B cell (primary cell): ENCODE results near the gene FAM53A. TPM values are rescaled to one million over a fixed set of nuclear protein-coding genes. Genes with fewer than 3 reads are reported as not detected.

Experiments used
- ATAC-seq: fragments of 200-7000 bp; cut with Tn5 transposase; one replicate; pipeline ENCODE4 v1.10.0; 2021; ENCODE audit warnings: low read depth, mild to moderate bottlenecking, moderate number of reproducible peaks, moderate library complexity
- CTCF ChIA-PET: fragments of 350-600 bp; sonication (Branson Sonifier 250); formaldehyde crosslinking; loops from one replicate; lab custom pipeline; 2021; ENCODE audit warnings: antibody characterized with exemption, inconsistent platforms; lab: Charles Lee
- POLR2A ChIA-PET: fragments of 350-600 bp; sonication (Branson Sonifier 250); formaldehyde crosslinking; loops from one replicate; lab custom pipeline; 2021; ENCODE audit warnings: antibody characterized with exemption; lab: Charles Lee
- DNase-seq: peaks from one replicate; pipeline ENCODE4 v3.0.0; 2013
- H2AFZ ChIP-seq: 2 replicates; pipeline ENCODE4 v1.6.1; 2012; ENCODE audit warnings: mild to moderate bottlenecking, low read depth, low read length; ENCODE audit not compliant: insufficient read depth, poor library complexity, severe bottlenecking
- H3K27ac ChIP-seq, 2 donors: 1 replicate in 1 of 2; 2 replicates in 1 of 2; pipeline ENCODE4 v1.5.1; 2012 to 2013; ENCODE audit warnings: low read length in 2 of 2, mild to moderate bottlenecking in 2 of 2, moderate library complexity in 1 of 2
- H3K27me3 ChIP-seq, 4 experiments: fragments of 200-600 bp in 1 of 4; sonication (generic) in 1 of 4; replicated peaks in 1 of 4; 1 replicate in 2 of 4; 2 replicates in 2 of 4; pipeline versions ENCODE4 v1.6.1 to v1.7.0; 2013 to 2016; ENCODE audit warnings: low read length in 3 of 4, mild to moderate bottlenecking in 2 of 4, mixed read lengths in 1 of 4, moderate library complexity in 1 of 4; ENCODE audit not compliant: insufficient read depth in 4 of 4, control insufficient read depth in 3 of 4; ENCODE audit errors: control extremely low read depth in 1 of 4
- H3K36me3 ChIP-seq, 2 experiments: replicated peaks in 1 of 2; 1 replicate in 1 of 2; 2 replicates in 1 of 2; pipeline versions ENCODE4 v1.6.1 to v1.7.1; 2013; ENCODE audit warnings: low read length in 1 of 2; ENCODE audit not compliant: insufficient read depth in 2 of 2, control insufficient read depth in 1 of 2; ENCODE audit errors: control extremely low read depth in 1 of 2, extremely low read depth in 1 of 2
- H3K4me1 ChIP-seq, 2 donors: fragments of 200-600 bp in 1 of 2; sonication (generic) in 1 of 2; 1 replicate in 1 of 2; 2 replicates in 1 of 2; pipeline versions ENCODE4 v1.5.1 to v1.6.1; 2013 to 2017; ENCODE audit warnings: low read length in 2 of 2; ENCODE audit not compliant: control insufficient read depth in 2 of 2, insufficient read depth in 2 of 2
- H3K4me2 ChIP-seq: replicated peaks from 2 replicates; pipeline ENCODE3; 2012; ENCODE audit warnings: mild to moderate bottlenecking, low read depth, low read length; ENCODE audit not compliant: poor library complexity, severe bottlenecking
- H3K4me3 ChIP-seq, 5 experiments: fragments of 200-600 bp in 1 of 5; sonication (generic) in 1 of 5; 1 replicate in 3 of 5; 2 replicates in 2 of 5; pipeline versions ENCODE4 v1.5.1 to v1.7.0; 2011 to 2016; ENCODE audit warnings: low read length in 4 of 5, mild to moderate bottlenecking in 4 of 5, low read depth in 2 of 5, control low read depth in 1 of 5, moderate library complexity in 1 of 5; ENCODE audit not compliant: insufficient read depth in 1 of 5; ENCODE audit errors: control extremely low read depth in 1 of 5, extremely low read depth in 1 of 5
- H3K79me2 ChIP-seq: fragments of 200-600 bp; sonication (generic); one replicate; pipeline ENCODE4 v1.6.0; 2016; ENCODE audit warnings: low read length; ENCODE audit not compliant: control insufficient read depth, insufficient read depth
- H3K9ac ChIP-seq: fragments of 200-600 bp; sonication (generic); 2 replicates; pipeline ENCODE4 v1.6.1; 2017; ENCODE audit warnings: mild to moderate bottlenecking, low read length, moderate library complexity
- H3K9me3 ChIP-seq, 3 donors: one replicate each; pipeline versions ENCODE4 v1.6.1 to v1.7.1; 2013; ENCODE audit warnings: low read length in 2 of 3; ENCODE audit not compliant: control insufficient read depth in 2 of 3, insufficient read depth in 1 of 3; ENCODE audit errors: control extremely low read depth in 1 of 3
- H4K20me1 ChIP-seq: 2 replicates; pipeline ENCODE4 v1.6.0; 2012; ENCODE audit warnings: mild to moderate bottlenecking, low read length; ENCODE audit not compliant: insufficient read depth, control insufficient read depth, poor library complexity, severe bottlenecking
- H3K27ac Mint-ChIP-seq: one replicate; pipeline ENCODE4 v1.8.0; 2021; ENCODE audit warnings: mixed read lengths
- H3K27me3 Mint-ChIP-seq: one replicate; pipeline ENCODE4 v1.8.0; 2021; ENCODE audit warnings: mixed read lengths
- H3K4me1 Mint-ChIP-seq: one replicate; pipeline ENCODE4 v1.8.0; 2021; ENCODE audit warnings: mixed read lengths
- H3K4me3 Mint-ChIP-seq: one replicate; pipeline ENCODE4 v1.8.0; 2021; ENCODE audit warnings: mixed read lengths
- H3K9me3 Mint-ChIP-seq: one replicate; pipeline ENCODE4 v1.8.0; 2022; ENCODE audit warnings: mixed read lengths; ENCODE audit not compliant: insufficient read depth
- CTCF ChIP-seq: fragments of 200-600 bp; IDR thresholded peaks from one replicate; pipeline ENCODE4 v1.8.0; 2022; ENCODE audit warnings: antibody characterized with exemption, mild to moderate bottlenecking
- EZH2 ChIP-seq: IDR thresholded peaks from 2 replicates; pipeline ENCODE4 v1.6.1; 2012; ENCODE audit warnings: borderline replicate concordance, low read depth, mild to moderate bottlenecking, moderate library complexity, low read length; ENCODE audit not compliant: insufficient read depth, poor library complexity, severe bottlenecking
- WGBS: methylation state at CpG from one replicate; pipeline ENCODE4 v1.1.5; 2013; ENCODE audit warnings: missing lambda C conversion rate; ENCODE audit not compliant: insufficient coverage; 5-methylcytosine and 5-hydroxymethylcytosine counted together
- intact Hi-C: fragments of 100-400 bp; cut with micrococcal nuclease; formaldehyde crosslinking; loops from one replicate; pipeline ENCODE4 v1.10.0; 2022
- polyA plus RNA-seq: library from polyadenylated mRNA; depleted of rRNA; stranded (reverse); fragments of >200 nt; gene quantifications from 2 replicates; pipeline ENCODE4 v1.2.3, GENCODE V29; 2012
- total RNA-seq, 2 donors: library from RNA; stranded (reverse); fragments of 120-200 nt in 1 of 2; gene quantifications; 1 replicate in 1 of 2; 2 replicates in 1 of 2; pipeline versions ENCODE4 v1.2.3 to v1.2.4, GENCODE V29; 2013 to 2022

Gene FAM53A
- total and polyA plus RNA-seq, 2 donors (not counting 1 experiment from before 2014, with no cell fraction given), result 2.2 to 4.2 TPM

DNA sequence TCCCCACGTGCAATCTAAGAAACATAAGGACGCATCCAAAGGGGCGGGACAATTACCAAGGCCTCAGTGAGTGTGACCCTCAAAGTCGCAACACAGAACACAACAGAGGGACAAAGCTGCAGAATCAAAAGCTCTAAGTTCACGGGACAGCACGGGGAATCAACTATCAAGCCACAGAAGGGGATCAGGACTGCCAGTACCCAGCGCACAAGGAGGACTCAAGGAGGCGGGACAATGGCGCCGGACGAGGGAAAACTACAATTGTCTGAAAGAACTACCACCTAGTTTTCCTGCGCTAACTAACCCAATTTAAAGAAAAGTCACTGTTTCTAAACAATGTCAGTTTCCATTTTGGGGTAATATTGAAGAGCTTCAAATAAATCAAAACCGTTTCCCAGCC is 1.3 kb downstream of the FAM53A start:
- Histone ChIP-seq H3K4me1 (peaks cover 10 to 16% of the 10 kb centered on the region in 2 donors), H4K20me1 (no peaks in the 10 kb centered on the region), H3K9ac (peak overlapping the region; percentile 56), H3K4me3 (peak overlapping the region in 4 of 5 experiments; percentile 59 to 78 (median 62)), H3K27me3 (no peaks in the 10 kb centered on the region), H3K27ac (no peak overlapping the region), H3K4me2 (peak overlapping the region; percentile 77), H3K9me3 (peaks cover 0 to 3% (median 0%) of the 10 kb centered on the region in 3 donors), H3K36me3 (no peaks in the 10 kb centered on the region), H3K79me2 (no peaks in the 10 kb centered on the region), H2AFZ (peak overlapping the region; percentile 84)
- DNase-seq (no peak), ATAC-seq (no peak)
- Mint-ChIP-seq H3K4me1 (peaks cover 10% of the 10 kb centered on the region), H3K9me3 (no peaks in the 10 kb centered on the region), H3K4me3 (peak overlapping the region; percentile 94), H3K27ac (peak overlapping the region; percentile 44), H3K27me3 (no peaks in the 10 kb centered on the region)
- ChIA-PET CTCF (interaction anchor here (2.2 kb wide), 1 partner anchor 10 kb away, joined by 13 read pairs; no protein-coding TSS in a partner anchor), POLR2A (interaction anchor here (0.9 kb wide), 2 partner anchors 29 to 42 kb away, joined by 3 to 4 read pairs; partner anchors contain the start of gene SLBP)
- TF ChIP-seq CTCF, result no peak
- no peak for TF ChIP-seq EZH2
- intact Hi-C loops, result loop anchor here (5.0 kb wide), 1 partner anchor 109 kb away; the partner anchor contains the start of gene FGFR3
- 94% methylated on average over 11 of the region's 13 CpGs for WGBS

DNA sequence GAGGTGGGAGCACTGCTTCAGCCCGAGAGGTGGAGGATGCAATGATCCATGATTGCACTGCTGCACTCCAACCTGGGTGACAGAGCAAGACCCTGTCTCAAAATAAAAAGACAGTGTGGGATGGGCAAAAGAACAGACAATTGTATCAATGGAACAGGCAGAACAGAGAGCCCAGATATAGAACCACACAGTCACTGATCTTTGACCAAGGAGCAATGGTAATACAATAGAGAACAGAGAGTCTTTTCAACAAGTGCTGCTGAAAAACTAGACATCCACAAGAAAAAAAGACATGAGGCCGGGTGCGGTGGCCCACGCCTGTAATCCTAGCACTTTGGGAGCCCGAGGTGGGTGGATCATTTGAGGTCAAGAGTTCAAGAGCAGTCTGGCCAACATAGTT is 5.9 kb downstream of the FAM53A start:
- Mint-ChIP-seq H3K27ac (no peak overlapping the region), H3K4me3 (no peak overlapping the region), H3K9me3 (no peaks in the 10 kb centered on the region), H3K4me1 (peaks cover 6% of the 10 kb centered on the region), H3K27me3 (no peaks in the 10 kb centered on the region)
- intact Hi-C loops, result no loop called here
- CTCF ChIA-PET, result no interaction called here
- Histone ChIP-seq H3K9me3 (peaks cover 0 to 3% (median 0%) of the 10 kb centered on the region in 3 donors), H3K4me3 (no peak overlapping the region), H3K36me3 (no peaks in the 10 kb centered on the region), H2AFZ (no peak overlapping the region), H3K79me2 (peaks cover 5% of the 10 kb centered on the region), H3K9ac (no peak overlapping the region), H4K20me1 (no peaks in the 10 kb centered on the region), H3K4me2 (no peak overlapping the region), H3K27ac (no peak overlapping the region), H3K4me1 (peaks cover 5 to 6% of the 10 kb centered on the region in 2 donors), H3K27me3 (no peaks in the 10 kb centered on the region)
- POLR2A ChIA-PET, result no interaction called here
- no peak for TF ChIP-seq EZH2
- TF ChIP-seq CTCF, result no peak
- DNase-seq (no peak), ATAC-seq (no peak)
- 97% methylated on average over 5 of the region's 5 CpGs for WGBS
